ENCODE measurements around the gene CACNA1B.

Gene CACNA1B

GRCh38 chr9:137919649-137920141 is 42.1 kb downstream of the CACNA1B start:
- DNase-seq (ENCODE audit: low read depth, low spot score), result no peak

- DNase-seq (ENCODE audit: low read depth, low spot score), result no peak
Measured at GRCh38 chr9:137920753-137921152, 43.2 kb downstream of the CACNA1B start.

GRCh38 chr9:137924169-137924568 is 46.6 kb downstream of the CACNA1B start:
- DNase-seq (ENCODE audit: low read depth, low spot score), result no peak

GRCh38 chr9:137924761-137925369 is 47.3 kb downstream of the CACNA1B start:
- no peak for DNase-seq (ENCODE audit: low read depth, low spot score)

- DNase-seq (ENCODE audit: low read depth, low spot score), result no peak
Measured at GRCh38 chr9:137943655-137944054, 66.1 kb downstream of the CACNA1B start.

- DNase-seq (ENCODE audit: low read depth, low spot score), result no peak
Measured at GRCh38 chr9:137945581-137945980, 68.0 kb downstream of the CACNA1B start.

GRCh38 chr9:137946993-137947392 is 69.4 kb downstream of the CACNA1B start:
- DNase-seq (ENCODE audit: low read depth, low spot score), result no peak

GRCh38 chr9:137948642-137949041 is 71.1 kb downstream of the CACNA1B start:
- DNase-seq (ENCODE audit: low read depth, low spot score), result no peak

GRCh38 chr9:137949260-137949659 is 71.7 kb downstream of the CACNA1B start:
- no peak for DNase-seq (ENCODE audit: low read depth, low spot score)

GRCh38 chr9:137951107-137951506 is 73.5 kb downstream of the CACNA1B start:
- DNase-seq (ENCODE audit: low read depth, low spot score), result no peak

- DNase-seq (ENCODE audit: low read depth, low spot score), result no peak
Measured at GRCh38 chr9:137951597-137952490, 74.3 kb downstream of the CACNA1B start.

GRCh38 chr9:137952976-137953666 is 75.5 kb downstream of the CACNA1B start:
- no peak for DNase-seq (ENCODE audit: low read depth, low spot score)

GRCh38 chr9:137953683-137954438 is 76.3 kb downstream of the CACNA1B start:
- DNase-seq (ENCODE audit: low read depth, low spot score), result no peak

GRCh38 chr9:137955224-137955570 is 77.6 kb downstream of the CACNA1B start:
- no peak for DNase-seq (ENCODE audit: low read depth, low spot score)

GRCh38 chr9:137955586-137955985 is 78.0 kb downstream of the CACNA1B start:
- DNase-seq (ENCODE audit: low read depth, low spot score), result no peak

GRCh38 chr9:137956039-137956438 is 78.5 kb downstream of the CACNA1B start:
- DNase-seq (ENCODE audit: low read depth, low spot score), result no peak

GRCh38 chr9:137956688-137957385 is 79.3 kb downstream of the CACNA1B start:
- DNase-seq (ENCODE audit: low read depth, low spot score), result no peak

GRCh38 chr9:137959641-137960411 is 82.2 kb downstream of the CACNA1B start:
- no peak for DNase-seq (ENCODE audit: low read depth, low spot score)

- no peak for DNase-seq (ENCODE audit: low read depth, low spot score)
Measured at GRCh38 chr9:137960496-137960895, 82.9 kb downstream of the CACNA1B start.

- no peak for DNase-seq (ENCODE audit: low read depth, low spot score)
Measured at GRCh38 chr9:137963525-137963924, 85.9 kb downstream of the CACNA1B start.

Data from brain pericyte (primary cell).